HG02885 (cell line): Measurements from ENCODE around the gene SAMD10.
"Not testable (repeated sequence)": the region's sequence is repeated elsewhere in the genome, so short reads cannot be mapped to it uniquely, and the experiment has no call there.

ENCODE experiments used
- ATAC-seq: cut with Tn5 transposase; IDR thresholded peaks from one replicate; pipeline ENCODE4 v1.9.1; 2021; ENCODE audit warnings: mild to moderate bottlenecking; ENCODE audit not compliant: unreplicated experiment, poor library complexity

SAMD10 gene

GRCh38 chr20:64003960-64004725 lies 24.7 kb upstream of the SAMD10 start:
- no peak for ATAC-seq

- ATAC-seq: no peak
Measured at GRCh38 chr20:64001607-64002011, 22.2 kb upstream of the SAMD10 start.

- no peak for ATAC-seq
Measured at GRCh38 chr20:64000906-64001305, 21.5 kb upstream of the SAMD10 start.

- no peak for ATAC-seq
Measured at GRCh38 chr20:63982937-63983336, 3.5 kb upstream of the SAMD10 start.

- ATAC-seq: peak; percentile 64
Measured at GRCh38 chr20:63980806-63981728, 1.6 kb upstream of the SAMD10 start, which contains the start of gene PRPF6. Gene PRPF6, plus strand, starts transcription at chr20:63981132. Its CDS starts 114 bp downstream, at chr20:63981246.

- ATAC-seq: peak; percentile 9
Measured at GRCh38 chr20:63980317-63980805, 919 bp upstream of the SAMD10 start.

GRCh38 chr20:63979229-63979556 lies 249 bp downstream of the SAMD10 start:
- ATAC-seq: no peak

- peak; percentile 46 for ATAC-seq
Measured at GRCh38 chr20:63978319-63979228, 868 bp downstream of the SAMD10 start.

- no peak for ATAC-seq
Measured at GRCh38 chr20:63977739-63978276, 1.6 kb downstream of the SAMD10 start.

- ATAC-seq: no peak
Measured at GRCh38 chr20:63976980-63977738, 2.3 kb downstream of the SAMD10 start.

GRCh38 chr20:63976511-63976910 lies 2.9 kb downstream of the SAMD10 start:
- not testable (repeated sequence) for ATAC-seq

- no peak for ATAC-seq
Measured at GRCh38 chr20:63974402-63975200, 4.8 kb downstream of the SAMD10 start.

GRCh38 chr20:63973636-63974401 lies 5.6 kb downstream of the SAMD10 start:
- peak; percentile 49 for ATAC-seq

GRCh38 chr20:63973160-63973479 lies 6.3 kb downstream of the SAMD10 start:
- no peak for ATAC-seq

- no peak for ATAC-seq
Measured at GRCh38 chr20:63972312-63973159, 6.9 kb downstream of the SAMD10 start.

GRCh38 chr20:63971960-63972311 lies 7.5 kb downstream of the SAMD10 start:
- ATAC-seq: not testable (repeated sequence)
